ENCODE data around the gene FBLL1.

Gene FBLL1

DNA sequence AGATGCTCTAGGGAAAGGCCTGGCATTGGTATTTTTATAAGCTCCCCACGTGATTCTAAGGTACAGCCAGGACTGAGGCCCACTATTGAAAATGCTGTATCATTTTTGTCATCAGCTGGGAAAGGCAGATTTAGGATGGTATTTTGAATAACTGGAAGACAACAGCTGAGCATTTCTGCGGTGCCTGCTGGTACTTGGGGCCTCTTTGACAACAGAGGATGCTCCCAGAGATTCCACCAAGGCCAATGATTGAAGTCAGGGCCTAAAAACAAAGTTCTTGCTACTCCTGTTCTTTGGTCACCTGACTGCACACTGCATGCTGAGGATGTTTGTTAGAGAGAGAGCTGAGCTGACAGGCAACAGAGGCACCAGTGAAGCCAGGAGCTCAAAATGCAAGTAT, 8.1 kb downstream of the FBLL1 start:
- WGBS, 2 donors (ENCODE audit: extremely low coverage in 2 of 2, insufficient read length in 2 of 2, insufficient replicate concordance in 1 of 2) = no CpG with 5 or more reads among the region's 2 CpGs
- Histone ChIP-seq H3K4me1 (ENCODE audit: control insufficient read depth in 2 of 2, insufficient read depth in 1 of 2, low read depth in 1 of 2, low read length in 2 of 2) (no peaks in the 10 kb centered on the region), H3K9me3 (replicated peaks in 1 of 2; ENCODE audit: control insufficient read depth in 2 of 2, insufficient read depth in 1 of 2, low read depth in 1 of 2, low read length in 2 of 2) (no peaks in the 10 kb centered on the region), H3K79me1 (ENCODE audit: low read depth, low read length) (no peaks in the 10 kb centered on the region), H3K18ac (ENCODE audit: low read length) (no peak overlapping the region), H3K27me3 (ENCODE audit: control insufficient read depth in 3 of 3, insufficient read depth in 3 of 3, low read depth in 1 of 3, low read length in 3 of 3) (no peaks in the 10 kb centered on the region), H3K9ac (ENCODE audit: low read depth, low read length, poor library complexity) (no peak overlapping the region), H2BK12ac (ENCODE audit: low read length) (no peak overlapping the region), H3K4me2 (ENCODE audit: insufficient read depth, low read length, poor library complexity, severe bottlenecking) (no peak overlapping the region), H3K36me3 (replicated peaks in 1 of 2; ENCODE audit: control insufficient read depth in 2 of 2, insufficient read depth in 2 of 2, low read length in 2 of 2) (no peaks in the 10 kb centered on the region), H3K27ac (replicated peaks; ENCODE audit: low read length) (no peak overlapping the region), H2BK5ac (ENCODE audit: low read length) (no peak overlapping the region), H3K4ac (ENCODE audit: low read length) (no peak overlapping the region), H2BK15ac (ENCODE audit: low read length) (no peak overlapping the region), H3K14ac (ENCODE audit: low read length) (no peak overlapping the region), H4K8ac (ENCODE audit: low read depth, low read length) (no peak overlapping the region), H2BK120ac (ENCODE audit: low read depth, low read length) (no peak overlapping the region), H3K4me3 (ENCODE audit: low read length in 2 of 2) (no peak overlapping the region), H2AK5ac (ENCODE audit: low read depth, low read length) (no peak overlapping the region), H2AFZ (ENCODE audit: low read length) (no peak overlapping the region), H3K23ac (ENCODE audit: low read depth, low read length, poor library complexity) (no peak overlapping the region), H4K91ac (ENCODE audit: low read depth, low read length, poor library complexity) (no peak overlapping the region)
- DNase-seq (ENCODE audit: low spot score) = no peak

GRCh38 chr5:168549554-168549953, 20.4 kb downstream of the FBLL1 start:
- H3K4me1 ChIP-seq (ENCODE audit: control insufficient read depth in 2 of 2, insufficient read depth in 1 of 2, low read depth in 1 of 2, low read length in 2 of 2) = no peaks in the 10 kb centered on the region
- H2AFZ ChIP-seq (ENCODE audit: low read length) = no peak overlapping the region
- no CpG with 5 or more reads among the region's 7 CpGs for WGBS, 2 donors (ENCODE audit: extremely low coverage in 2 of 2, insufficient read length in 2 of 2, insufficient replicate concordance in 1 of 2)
- H3K4me3 ChIP-seq (ENCODE audit: low read length in 2 of 2) = no peak overlapping the region
- peaks cover 11 to 88% of the 10 kb centered on the region in 2 donors for H3K36me3 ChIP-seq (replicated peaks in 1 of 2; ENCODE audit: control insufficient read depth in 2 of 2, insufficient read depth in 2 of 2, low read length in 2 of 2)
- H3K79me1 ChIP-seq (ENCODE audit: low read depth, low read length) = no peaks in the 10 kb centered on the region
- H3K9me3 ChIP-seq (replicated peaks in 1 of 2; ENCODE audit: control insufficient read depth in 2 of 2, insufficient read depth in 1 of 2, low read depth in 1 of 2, low read length in 2 of 2) = peaks cover 0 to 4% of the 10 kb centered on the region in 2 donors
- no peak overlapping the region for H2BK12ac ChIP-seq (ENCODE audit: low read length)
- no peak overlapping the region for H2BK15ac ChIP-seq (ENCODE audit: low read length)
- no peak overlapping the region for H2AK5ac ChIP-seq (ENCODE audit: low read depth, low read length)
- no peak overlapping the region for H4K91ac ChIP-seq (ENCODE audit: low read depth, low read length, poor library complexity)
- no peak overlapping the region for H3K14ac ChIP-seq (ENCODE audit: low read length)
- no peak overlapping the region for H3K23ac ChIP-seq (ENCODE audit: low read depth, low read length, poor library complexity)
- H3K9ac ChIP-seq (ENCODE audit: low read depth, low read length, poor library complexity) = no peak overlapping the region
- no peak overlapping the region for H2BK5ac ChIP-seq (ENCODE audit: low read length)
- H3K4ac ChIP-seq (ENCODE audit: low read length) = no peak overlapping the region
- no peak overlapping the region for H3K4me2 ChIP-seq (ENCODE audit: insufficient read depth, low read length, poor library complexity, severe bottlenecking)
- H3K27me3 ChIP-seq (ENCODE audit: control insufficient read depth in 3 of 3, insufficient read depth in 3 of 3, low read depth in 1 of 3, low read length in 3 of 3) = no peaks in the 10 kb centered on the region
- no peak overlapping the region for H4K8ac ChIP-seq (ENCODE audit: low read depth, low read length)
- H3K18ac ChIP-seq (ENCODE audit: low read length) = no peak overlapping the region
- H2BK120ac ChIP-seq (ENCODE audit: low read depth, low read length) = no peak overlapping the region
- DNase-seq (ENCODE audit: low spot score) = no peak
- H3K27ac ChIP-seq (replicated peaks; ENCODE audit: low read length) = no peak overlapping the region

DNA sequence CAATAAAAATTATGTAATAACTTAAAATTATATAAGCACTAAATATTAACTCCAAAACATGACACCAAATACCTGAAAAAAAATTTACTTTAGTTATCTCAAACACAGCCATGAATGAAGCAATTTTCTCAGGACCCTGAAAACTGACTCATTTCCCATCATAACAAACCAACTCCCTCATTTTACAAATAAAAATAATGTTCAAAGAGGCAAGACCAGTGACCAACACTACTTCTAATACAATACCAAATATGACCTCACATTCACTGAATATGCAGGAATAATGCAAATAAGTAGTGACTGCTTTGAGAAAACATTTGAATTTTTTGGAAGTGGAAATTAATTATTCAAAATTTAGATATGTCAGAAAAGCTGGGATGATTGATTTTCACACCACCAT, 21.6 kb downstream of the FBLL1 start:
- Histone ChIP-seq H3K27me3 (ENCODE audit: control insufficient read depth in 3 of 3, insufficient read depth in 3 of 3, low read depth in 1 of 3, low read length in 3 of 3) (no peaks in the 10 kb centered on the region), H3K79me1 (ENCODE audit: low read depth, low read length) (no peaks in the 10 kb centered on the region), H2BK5ac (ENCODE audit: low read length) (no peak overlapping the region), H3K18ac (ENCODE audit: low read length) (no peak overlapping the region), H2BK12ac (ENCODE audit: low read length) (no peak overlapping the region), H3K27ac (replicated peaks; ENCODE audit: low read length) (no peak overlapping the region), H3K4me3 (ENCODE audit: low read length in 2 of 2) (no peak overlapping the region), H2BK15ac (ENCODE audit: low read length) (no peak overlapping the region), H4K91ac (ENCODE audit: low read depth, low read length, poor library complexity) (no peak overlapping the region), H3K4ac (ENCODE audit: low read length) (no peak overlapping the region), H3K9ac (ENCODE audit: low read depth, low read length, poor library complexity) (no peak overlapping the region), H4K8ac (ENCODE audit: low read depth, low read length) (no peak overlapping the region), H3K36me3 (replicated peaks in 1 of 2; ENCODE audit: control insufficient read depth in 2 of 2, insufficient read depth in 2 of 2, low read length in 2 of 2) (peaks cover 11 to 99% of the 10 kb centered on the region in 2 donors), H3K9me3 (replicated peaks in 1 of 2; ENCODE audit: control insufficient read depth in 2 of 2, insufficient read depth in 1 of 2, low read depth in 1 of 2, low read length in 2 of 2) (peaks cover 0 to 4% of the 10 kb centered on the region in 2 donors), H2BK120ac (ENCODE audit: low read depth, low read length) (no peak overlapping the region), H3K4me2 (ENCODE audit: insufficient read depth, low read length, poor library complexity, severe bottlenecking) (no peak overlapping the region), H2AFZ (ENCODE audit: low read length) (no peak overlapping the region), H2AK5ac (ENCODE audit: low read depth, low read length) (no peak overlapping the region), H3K4me1 (ENCODE audit: control insufficient read depth in 2 of 2, insufficient read depth in 1 of 2, low read depth in 1 of 2, low read length in 2 of 2) (no peaks in the 10 kb centered on the region), H3K23ac (ENCODE audit: low read depth, low read length, poor library complexity) (no peak overlapping the region), H3K14ac (ENCODE audit: low read length) (no peak overlapping the region)
- DNase-seq (ENCODE audit: low spot score) = no peak

GRCh38 chr5:168552146-168552545, 23.0 kb downstream of the FBLL1 start:
- no peak overlapping the region for H2BK120ac ChIP-seq (ENCODE audit: low read depth, low read length)
- H3K23ac ChIP-seq (ENCODE audit: low read depth, low read length, poor library complexity) = no peak overlapping the region
- H3K9ac ChIP-seq (ENCODE audit: low read depth, low read length, poor library complexity) = no peak overlapping the region
- H3K4ac ChIP-seq (ENCODE audit: low read length) = no peak overlapping the region
- H2BK12ac ChIP-seq (ENCODE audit: low read length) = no peak overlapping the region
- H3K27me3 ChIP-seq (ENCODE audit: control insufficient read depth in 3 of 3, insufficient read depth in 3 of 3, low read depth in 1 of 3, low read length in 3 of 3) = no peaks in the 10 kb centered on the region
- peaks cover 17 to 100% of the 10 kb centered on the region in 2 donors for H3K36me3 ChIP-seq (replicated peaks in 1 of 2; ENCODE audit: control insufficient read depth in 2 of 2, insufficient read depth in 2 of 2, low read length in 2 of 2)
- no peak overlapping the region for H4K91ac ChIP-seq (ENCODE audit: low read depth, low read length, poor library complexity)
- no peak overlapping the region for H2AFZ ChIP-seq (ENCODE audit: low read length)
- H3K4me1 ChIP-seq (ENCODE audit: control insufficient read depth in 2 of 2, insufficient read depth in 1 of 2, low read depth in 1 of 2, low read length in 2 of 2) = no peaks in the 10 kb centered on the region
- no peak overlapping the region for H2BK15ac ChIP-seq (ENCODE audit: low read length)
- no peak overlapping the region for H3K4me2 ChIP-seq (ENCODE audit: insufficient read depth, low read length, poor library complexity, severe bottlenecking)
- H3K4me3 ChIP-seq (ENCODE audit: low read length in 2 of 2) = no peak overlapping the region
- H2BK5ac ChIP-seq (ENCODE audit: low read length) = no peak overlapping the region
- H2AK5ac ChIP-seq (ENCODE audit: low read depth, low read length) = no peak overlapping the region
- H3K14ac ChIP-seq (ENCODE audit: low read length) = no peak overlapping the region
- no peak for DNase-seq (ENCODE audit: low spot score)
- no peak overlapping the region for H4K8ac ChIP-seq (ENCODE audit: low read depth, low read length)
- no peaks in the 10 kb centered on the region for H3K79me1 ChIP-seq (ENCODE audit: low read depth, low read length)
- no peak overlapping the region for H3K18ac ChIP-seq (ENCODE audit: low read length)
- H3K9me3 ChIP-seq (replicated peaks in 1 of 2; ENCODE audit: control insufficient read depth in 2 of 2, insufficient read depth in 1 of 2, low read depth in 1 of 2, low read length in 2 of 2) = peaks cover 0 to 4% of the 10 kb centered on the region in 2 donors
- no peak overlapping the region for H3K27ac ChIP-seq (replicated peaks; ENCODE audit: low read length)
- no CpG with 5 or more reads among the region's 1 CpG for WGBS, 2 donors (ENCODE audit: extremely low coverage in 2 of 2, insufficient read length in 2 of 2, insufficient replicate concordance in 1 of 2)
